ENCODE data around the gene DNM3. TPM values are rescaled to one million over a fixed set of nuclear protein-coding genes. Genes with fewer than 3 reads are reported as not detected.

The DNM3 gene
- total and polyA plus RNA-seq, 2 of the 8 experiments (the other 6 are each of a cell fraction or from before 2014, with no cell fraction given) = 2.0 to 8.5 TPM

DNA sequence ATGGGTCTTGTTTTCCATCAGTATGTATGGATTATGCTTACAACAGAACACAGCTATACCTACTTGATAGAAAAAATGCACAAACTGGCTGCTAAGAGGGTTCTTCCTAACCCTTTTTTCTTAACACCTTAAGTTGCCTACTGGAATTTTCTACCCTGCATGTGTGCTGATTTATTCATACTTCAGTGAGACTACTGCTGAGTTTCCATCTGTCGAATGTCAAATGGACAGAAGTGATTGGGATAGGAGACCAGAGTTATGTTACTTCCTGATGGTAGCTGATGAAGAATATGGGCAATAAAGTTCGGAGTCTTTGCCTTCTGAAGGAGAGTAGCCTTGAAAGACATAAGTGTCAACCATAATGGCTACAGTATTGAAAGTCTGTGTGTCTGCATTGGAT, 6.5 kb upstream of the DNM3 start:
- H3K27me3 ChIP-seq (replicated peaks in 1 of 4; ENCODE audit: control insufficient read depth in 3 of 4, extremely low read depth in 1 of 4, insufficient read depth in 3 of 4, low read length in 3 of 4) = no peaks in the 10 kb centered on the region
- H3K79me2 ChIP-seq (ENCODE audit: control insufficient read depth in 1 of 2, insufficient read depth in 2 of 2, low read length in 2 of 2) = no peaks in the 10 kb centered on the region
- H3K14ac ChIP-seq (ENCODE audit: insufficient read length) = no peak overlapping the region
- H3K4me2 ChIP-seq (ENCODE audit: insufficient read depth in 1 of 2, low read depth in 2 of 2, low read length in 2 of 2) = no peak overlapping the region
- H2BK12ac ChIP-seq (ENCODE audit: low read depth, low read length) = no peak overlapping the region
- no peak overlapping the region for H2BK5ac ChIP-seq (ENCODE audit: low read depth, low read length)
- H3K27ac ChIP-seq (ENCODE audit: low read depth, low read length) = no peak overlapping the region
- H2AFZ ChIP-seq (ENCODE audit: low read length) = no peak overlapping the region
- no peak overlapping the region for H3K18ac ChIP-seq (ENCODE audit: extremely low read depth, low read length)
- ChIA-PET POLR2A (ENCODE audit: partially characterized antibody) (no interaction called here), CTCF (ENCODE audit: partially characterized antibody) (interaction anchor here (0.6 to 2.6 kb wide), 5 partner anchors 11 to 151 kb away, joined by 3 to 9 read pairs (median 6); no protein-coding TSS in a partner anchor)
- H3K4me1 ChIP-seq (replicated peaks in 1 of 4; ENCODE audit: control insufficient read depth in 3 of 4, insufficient read depth in 4 of 4, low read length in 3 of 4) = no peaks in the 10 kb centered on the region
- H4K20me1 ChIP-seq (replicated peaks in 1 of 2; ENCODE audit: control insufficient read depth in 1 of 2, insufficient read depth in 2 of 2, low read length in 2 of 2) = no peaks in the 10 kb centered on the region
- no peaks in the 10 kb centered on the region for H3K79me1 ChIP-seq (ENCODE audit: low read depth, low read length)
- H2BK15ac ChIP-seq (ENCODE audit: low read length) = no peak overlapping the region
- H4K8ac ChIP-seq (ENCODE audit: extremely low read depth, insufficient read depth, low read length) = no peak overlapping the region
- H3K4me3 ChIP-seq (ENCODE audit: extremely low read depth in 1 of 4, insufficient read depth in 2 of 4, low read depth in 3 of 4, low read length in 4 of 4) = no peak overlapping the region
- no peaks in the 10 kb centered on the region for H3K23me2 ChIP-seq (ENCODE audit: low read depth, low read length)
- H3K23ac ChIP-seq (ENCODE audit: insufficient read length) = no peak overlapping the region
- no peak overlapping the region for H4K91ac ChIP-seq (replicated peaks; ENCODE audit: insufficient read length, low read length)
- H4K5ac ChIP-seq (ENCODE audit: insufficient read length, low read depth, low read length) = no peak overlapping the region
- TF ChIP-seq, protein P1, sequence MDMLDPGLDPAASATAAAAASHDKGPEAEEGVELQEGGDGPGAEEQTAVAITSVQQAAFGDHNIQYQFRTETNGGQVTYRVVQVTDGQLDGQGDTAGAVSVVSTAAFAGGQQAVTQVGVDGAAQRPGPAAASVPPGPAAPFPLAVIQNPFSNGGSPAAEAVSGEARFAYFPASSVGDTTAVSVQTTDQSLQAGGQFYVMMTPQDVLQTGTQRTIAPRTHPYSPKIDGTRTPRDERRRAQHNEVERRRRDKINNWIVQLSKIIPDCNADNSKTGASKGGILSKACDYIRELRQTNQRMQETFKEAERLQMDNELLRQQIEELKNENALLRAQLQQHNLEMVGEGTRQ (IDR thresholded peaks at IDR 0.05; ENCODE audit: low read length) = no peak
- TF ChIP-seq SIN3A (conservative IDR thresholded peaks at IDR 0.05 in 1 of 2, IDR thresholded peaks at IDR 0.05 in 1 of 2; ENCODE audit: low read depth in 1 of 2, low read length in 2 of 2) = no peak
- TF ChIP-seq FOSL1 (IDR thresholded peaks at IDR 0.05; ENCODE audit: insufficient read depth, low read depth, low read length) = no peak
- no peak for TF ChIP-seq BRCA1 (IDR thresholded peaks at IDR 0.05; ENCODE audit: low read depth, low read length)
- TF ChIP-seq BCL11A (IDR thresholded peaks at IDR 0.05; ENCODE audit: low read depth in 2 of 2, low read length in 2 of 2) = no peak
- no peak for TF ChIP-seq YY1 (IDR thresholded peaks at IDR 0.05; ENCODE audit: low read depth, low read length)
- TF ChIP-seq, protein P2, sequence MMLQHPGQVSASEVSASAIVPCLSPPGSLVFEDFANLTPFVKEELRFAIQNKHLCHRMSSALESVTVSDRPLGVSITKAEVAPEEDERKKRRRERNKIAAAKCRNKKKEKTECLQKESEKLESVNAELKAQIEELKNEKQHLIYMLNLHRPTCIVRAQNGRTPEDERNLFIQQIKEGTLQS (IDR thresholded peaks at IDR 0.05; ENCODE audit: insufficient read depth, low read depth, low read length) = no peak
- no peak overlapping the region for H2BK20ac ChIP-seq (ENCODE audit: low read length)
- H3K56ac ChIP-seq (replicated peaks; ENCODE audit: insufficient read length, low read depth, low read length) = no peak overlapping the region
- no peak overlapping the region for H3K4ac ChIP-seq (replicated peaks; ENCODE audit: insufficient read length, low read depth, low read length)
- 84% methylated on average over 2 of the region's 2 CpGs; no CpG with 5 or more reads in 1 of the 2 experiments for WGBS, 2 experiments (ENCODE audit: extremely low coverage in 1 of 2, insufficient coverage in 1 of 2, insufficient read length in 1 of 2, insufficient replicate concordance in 2 of 2, low coverage in 1 of 2, low lambda C conversion rate in 2 of 2, missing lambda C conversion rate in 1 of 2)
- no peaks in the 10 kb centered on the region for H3K9me3 ChIP-seq (ENCODE audit: insufficient read depth in 2 of 2, low read depth in 1 of 2, low read length in 1 of 2)
- H2BK120ac ChIP-seq (replicated peaks; ENCODE audit: low read depth, low read length) = no peak overlapping the region
- FAIRE-seq = no peak
- no peak for DNase-seq (ENCODE audit: low read depth in 1 of 2, low spot score in 2 of 2)
- H2AK5ac ChIP-seq (ENCODE audit: low read depth, low read length) = no peak overlapping the region
- H3K36me3 ChIP-seq (ENCODE audit: control insufficient read depth in 2 of 4, insufficient read depth in 4 of 4, low read length in 3 of 4) = no peaks in the 10 kb centered on the region
- H3K9ac ChIP-seq (replicated peaks in 1 of 4; ENCODE audit: extremely low read depth in 1 of 4, low read depth in 3 of 4, low read length in 3 of 4) = no peak overlapping the region

All from H1 (cell line).